ENCODE data around the gene FSTL4. TPM values are rescaled to one million over a fixed set of nuclear protein-coding genes. Genes with fewer than 3 reads are reported as not detected.

The FSTL4 gene
- total and polyA plus RNA-seq, 2 of the 13 experiments (the other 11 are each of a cell fraction or from before 2014, with no cell fraction given) = 2.1 to 3.0 TPM

DNA sequence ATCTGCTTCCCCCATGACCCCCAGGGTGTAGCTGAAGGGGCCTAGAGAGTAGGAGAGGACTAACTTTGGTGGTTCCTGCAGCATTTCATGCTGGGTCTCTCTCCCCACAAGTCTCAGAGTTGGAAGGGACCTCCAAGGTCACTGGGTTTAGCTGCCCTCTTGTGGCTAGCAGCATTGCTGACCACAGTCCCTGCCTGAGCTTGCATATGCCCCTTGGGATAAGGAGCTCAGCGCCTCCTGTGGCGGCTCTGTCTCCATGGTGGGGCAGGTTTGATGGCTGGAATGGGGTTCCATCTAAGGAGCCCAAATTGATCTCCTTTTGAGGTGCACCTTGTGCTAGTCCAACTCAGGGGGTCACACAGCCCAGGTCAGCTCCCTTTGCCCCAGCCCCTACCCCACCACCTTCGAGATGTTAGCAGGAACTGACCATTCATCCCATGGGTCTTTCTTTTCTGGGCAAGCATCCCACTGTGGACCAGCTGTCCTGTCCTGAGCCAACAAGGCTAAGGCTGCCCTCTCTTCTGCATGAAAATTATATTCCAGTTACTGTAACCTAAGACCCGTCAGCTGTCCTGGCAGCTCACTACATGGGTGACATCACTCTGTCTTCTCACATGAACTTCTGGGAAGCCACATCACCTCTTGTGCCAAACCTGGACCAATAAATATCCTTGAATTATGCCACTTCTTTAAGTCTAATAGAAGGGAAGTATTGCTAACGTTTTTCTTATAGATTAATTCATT lies 364.3 kb downstream of the FSTL4 start (continued):
- TF ChIP-seq, protein P1, sequence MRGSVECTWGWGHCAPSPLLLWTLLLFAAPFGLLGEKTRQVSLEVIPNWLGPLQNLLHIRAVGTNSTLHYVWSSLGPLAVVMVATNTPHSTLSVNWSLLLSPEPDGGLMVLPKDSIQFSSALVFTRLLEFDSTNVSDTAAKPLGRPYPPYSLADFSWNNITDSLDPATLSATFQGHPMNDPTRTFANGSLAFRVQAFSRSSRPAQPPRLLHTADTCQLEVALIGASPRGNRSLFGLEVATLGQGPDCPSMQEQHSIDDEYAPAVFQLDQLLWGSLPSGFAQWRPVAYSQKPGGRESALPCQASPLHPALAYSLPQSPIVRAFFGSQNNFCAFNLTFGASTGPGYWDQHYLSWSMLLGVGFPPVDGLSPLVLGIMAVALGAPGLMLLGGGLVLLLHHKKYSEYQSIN (CRISPR knock-in tag; IDR thresholded peaks at IDR 0.05; ENCODE audit: borderline replicate concordance) = no peak
- peak; percentile 31 for TF ChIP-seq YY1 (IDR thresholded peaks at IDR 0.05; ENCODE audit: insufficient read depth, insufficient replicate concordance, low read depth, low read length)
- TF ChIP-seq ZBTB39 (CRISPR knock-in tag; IDR thresholded peaks at IDR 0.05) = no peak
- no peak for TF ChIP-seq ETV6 (CRISPR knock-in tag; conservative IDR thresholded peaks at IDR 0.05)
- TF ChIP-seq, protein P2, sequence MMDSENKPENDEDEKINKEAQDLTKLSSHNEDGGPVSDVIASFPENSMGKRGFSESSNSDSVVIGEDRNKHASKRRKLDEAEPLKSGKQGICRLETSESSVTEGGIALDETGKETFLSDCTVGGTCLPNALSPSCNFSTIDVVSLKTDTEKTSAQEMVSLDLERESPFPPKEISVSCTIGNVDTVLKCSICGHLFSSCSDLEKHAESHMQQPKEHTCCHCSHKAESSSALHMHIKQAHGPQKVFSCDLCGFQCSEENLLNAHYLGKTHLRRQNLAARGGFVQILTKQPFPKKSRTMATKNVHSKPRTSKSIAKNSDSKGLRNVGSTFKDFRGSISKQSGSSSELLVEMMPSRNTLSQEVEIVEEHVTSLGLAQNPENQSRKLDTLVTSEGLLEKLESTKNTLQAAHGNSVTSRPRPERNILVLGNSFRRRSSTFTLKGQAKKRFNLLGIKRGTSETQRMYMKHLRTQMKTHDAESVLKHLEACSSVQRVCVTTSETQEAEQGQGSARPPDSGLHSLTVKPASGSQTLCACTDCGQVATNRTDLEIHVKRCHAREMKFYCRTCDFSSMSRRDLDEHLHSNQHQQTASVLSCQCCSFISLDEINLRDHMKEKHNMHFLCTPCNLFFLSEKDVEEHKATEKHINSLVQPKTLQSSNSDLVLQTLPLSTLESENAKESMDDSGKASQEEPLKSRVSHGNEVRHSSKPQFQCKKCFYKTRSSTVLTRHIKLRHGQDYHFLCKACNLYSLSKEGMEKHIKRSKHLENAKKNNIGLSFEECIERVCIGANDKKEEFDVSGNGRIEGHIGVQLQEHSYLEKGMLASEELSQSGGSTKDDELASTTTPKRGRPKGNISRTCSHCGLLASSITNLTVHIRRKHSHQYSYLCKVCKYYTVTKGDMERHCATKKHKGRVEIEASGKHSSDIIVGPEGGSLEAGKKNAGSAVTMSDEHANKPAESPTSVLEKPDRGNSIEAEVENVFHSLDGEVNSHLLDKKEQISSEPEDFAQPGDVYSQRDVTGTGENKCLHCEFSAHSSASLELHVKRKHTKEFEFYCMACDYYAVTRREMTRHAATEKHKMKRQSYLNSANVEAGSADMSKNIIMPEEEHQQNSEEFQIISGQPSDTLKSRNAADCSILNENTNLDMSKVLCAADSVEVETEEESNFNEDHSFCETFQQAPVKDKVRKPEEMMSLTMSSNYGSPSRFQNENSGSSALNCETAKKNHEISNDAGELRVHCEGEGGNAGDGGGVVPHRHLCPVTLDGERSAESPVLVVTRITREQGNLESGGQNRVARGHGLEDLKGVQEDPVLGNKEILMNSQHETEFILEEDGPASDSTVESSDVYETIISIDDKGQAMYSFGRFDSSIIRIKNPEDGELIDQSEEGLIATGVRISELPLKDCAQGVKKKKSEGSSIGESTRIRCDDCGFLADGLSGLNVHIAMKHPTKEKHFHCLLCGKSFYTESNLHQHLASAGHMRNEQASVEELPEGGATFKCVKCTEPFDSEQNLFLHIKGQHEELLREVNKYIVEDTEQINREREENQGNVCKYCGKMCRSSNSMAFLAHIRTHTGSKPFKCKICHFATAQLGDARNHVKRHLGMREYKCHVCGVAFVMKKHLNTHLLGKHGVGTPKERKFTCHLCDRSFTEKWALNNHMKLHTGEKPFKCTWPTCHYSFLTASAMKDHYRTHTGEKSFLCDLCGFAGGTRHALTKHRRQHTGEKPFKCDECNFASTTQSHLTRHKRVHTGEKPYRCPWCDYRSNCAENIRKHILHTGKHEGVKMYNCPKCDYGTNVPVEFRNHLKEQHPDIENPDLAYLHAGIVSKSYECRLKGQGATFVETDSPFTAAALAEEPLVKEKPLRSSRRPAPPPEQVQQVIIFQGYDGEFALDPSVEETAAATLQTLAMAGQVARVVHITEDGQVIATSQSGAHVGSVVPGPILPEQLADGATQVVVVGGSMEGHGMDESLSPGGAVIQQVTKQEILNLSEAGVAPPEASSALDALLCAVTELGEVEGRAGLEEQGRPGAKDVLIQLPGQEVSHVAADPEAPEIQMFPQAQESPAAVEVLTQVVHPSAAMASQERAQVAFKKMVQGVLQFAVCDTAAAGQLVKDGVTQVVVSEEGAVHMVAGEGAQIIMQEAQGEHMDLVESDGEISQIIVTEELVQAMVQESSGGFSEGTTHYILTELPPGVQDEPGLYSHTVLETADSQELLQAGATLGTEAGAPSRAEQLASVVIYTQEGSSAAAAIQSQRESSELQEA (CRISPR knock-in tag; IDR thresholded peaks at IDR 0.05; ENCODE audit: not compliant biosample characterization) = no peak
- no peak for TF ChIP-seq PHF8 (CRISPR knock-in tag; IDR thresholded peaks at IDR 0.05)
- TF ChIP-seq PBX2 (CRISPR knock-in tag; IDR thresholded peaks at IDR 0.05) = no peak
- peak; percentile 40; the same call in 1 of the 2 replicates for TF ChIP-seq ZNF644 (CRISPR knock-in tag; IDR thresholded peaks at IDR 0.05; ENCODE audit: low read depth)
- peak; percentile 95 for TF ChIP-seq XRCC5 (optimal IDR thresholded peaks at IDR 0.05; ENCODE audit: low read length)
- TF ChIP-seq ZNF3 (CRISPR knock-in tag; IDR thresholded peaks at IDR 0.05) = no peak
- TF ChIP-seq MZF1 (CRISPR knock-in tag; IDR thresholded peaks at IDR 0.05; ENCODE audit: borderline replicate concordance) = no peak
- no peak for TF ChIP-seq ZSCAN12 (CRISPR knock-in tag; IDR thresholded peaks at IDR 0.05)
- TF ChIP-seq ISL2 (CRISPR knock-in tag; IDR thresholded peaks at IDR 0.05) = no peak
- TF ChIP-seq GATAD2A (CRISPR knock-in tag; IDR thresholded peaks at IDR 0.05) = 0 out of 2 replicates have a peak, but pooled peaks have one; percentile 16
- TF ChIP-seq EP300 (IDR thresholded peaks at IDR 0.05; ENCODE audit: low read depth in 2 of 2, low read length in 2 of 2) = no peak
- no peak for TF ChIP-seq EP300 (CRISPR knock-in tag; IDR thresholded peaks at IDR 0.05; ENCODE audit: borderline replicate concordance)
- TF ChIP-seq ZNF605 (CRISPR knock-in tag; IDR thresholded peaks at IDR 0.05) = no peak
- no peak for TF ChIP-seq MED8 (CRISPR knock-in tag; IDR thresholded peaks at IDR 0.05; ENCODE audit: insufficient replicate concordance)

Data from HepG2 (cell line).